Activated CD8-positive, alpha-beta T cell treated with anti-CD3 and anti-CD28 coated beads for 36 hours (primary cell): ENCODE measurements around the gene MRPL14. TPM values are rescaled to one million over a fixed set of nuclear protein-coding genes. Genes with fewer than 3 reads are reported as not detected.

Source experiments
- ATAC-seq: fragments of 200-7000 bp; cut with Tn5 transposase; one replicate; pipeline ENCODE4 v1.10.0; 2021; ENCODE audit warnings: mild to moderate bottlenecking, moderate library complexity
- CTCF ChIA-PET: fragments of 350-600 bp; sonication (Branson Sonifier 250); formaldehyde crosslinking; loops from one replicate; lab custom pipeline; 2021; ENCODE audit warnings: antibody characterized with exemption; lab: Charles Lee
- POLR2A ChIA-PET: fragments of 350-600 bp; sonication (Branson Sonifier 250); formaldehyde crosslinking; loops from one replicate; lab custom pipeline; 2021; ENCODE audit warnings: antibody characterized with exemption; lab: Charles Lee
- DNase-seq: peaks from one replicate; pipeline ENCODE4 v3.0.0-alpha.2; 2020
- H3K27ac Mint-ChIP-seq: one replicate; pipeline ENCODE4 v1.8.0; 2021; ENCODE audit warnings: mild to moderate bottlenecking, mixed read lengths
- H3K27me3 Mint-ChIP-seq: one replicate; pipeline ENCODE4 v1.8.0; 2021; ENCODE audit warnings: mixed read lengths
- H3K36me3 Mint-ChIP-seq: one replicate; pipeline ENCODE4 v1.8.0; 2021; ENCODE audit warnings: low read depth, mixed read lengths
- H3K4me1 Mint-ChIP-seq: one replicate; pipeline ENCODE4 v1.8.0; 2021; ENCODE audit warnings: low read depth, mixed read lengths
- H3K4me3 Mint-ChIP-seq: one replicate; pipeline ENCODE4 v1.8.0; 2021; ENCODE audit warnings: mild to moderate bottlenecking, moderate library complexity, mixed read lengths
- H3K9me3 Mint-ChIP-seq: one replicate; pipeline ENCODE4 v1.8.0; 2021; ENCODE audit warnings: mixed read lengths
- CTCF ChIP-seq: fragments of 200-600 bp; IDR thresholded peaks from one replicate; pipeline ENCODE4 v1.8.0; 2022; ENCODE audit warnings: antibody characterized with exemption, mild to moderate bottlenecking
- intact Hi-C: fragments of 100-400 bp; cut with micrococcal nuclease; formaldehyde crosslinking; loops from one replicate; pipeline ENCODE4 v1.10.0; 2022
- total RNA-seq, 2 experiments: library from RNA; stranded (reverse); gene quantifications; one replicate each; pipeline ENCODE4 v1.2.3, GENCODE V29; 2021

MRPL14 gene
- total RNA-seq, 2 experiments from 2014 or later: 42.8 to 44.3 TPM

- DNase-seq: no peak
- Mint-ChIP-seq H3K27me3 (no peaks in the 10 kb centered on the region), H3K4me1 (no peaks in the 10 kb centered on the region), H3K36me3 (peaks cover 13% of the 10 kb centered on the region), H3K27ac (no peak overlapping the region), H3K9me3 (no peaks in the 10 kb centered on the region), H3K4me3 (no peak overlapping the region)
- POLR2A ChIA-PET: interaction anchor here (0.6 kb wide), 2 partner anchors 82 to 129 kb away, joined by 3 to 4 read pairs; no protein-coding TSS in a partner anchor
- CTCF ChIA-PET: no interaction called here
- intact Hi-C loops: no loop called here
- ATAC-seq: no peak
- no peak for TF ChIP-seq CTCF
Observed at GRCh38 chr6:44142835-44143234, 15.6 kb upstream of the MRPL14 start.

GRCh38 chr6:44139351-44139743, 12.1 kb upstream of the MRPL14 start:
- CTCF ChIA-PET: interaction anchor here (0.7 kb wide), 1 partner anchor 33 kb away, joined by 3 read pairs; no protein-coding TSS in a partner anchor
- POLR2A ChIA-PET: no interaction called here
- intact Hi-C loops: no loop called here
- Mint-ChIP-seq H3K27me3 (no peaks in the 10 kb centered on the region), H3K4me3 (no peak overlapping the region), H3K36me3 (peaks cover 13% of the 10 kb centered on the region), H3K9me3 (no peaks in the 10 kb centered on the region), H3K4me1 (no peaks in the 10 kb centered on the region), H3K27ac (no peak overlapping the region)
- DNase-seq (no peak), ATAC-seq (no peak)
- no peak for TF ChIP-seq CTCF

GRCh38 chr6:44138717-44139350, 11.6 kb upstream of the MRPL14 start:
- CTCF ChIA-PET: interaction anchor here (0.7 to 2.0 kb wide), 3 partner anchors 12 to 34 kb away, joined by 3 to 6 read pairs (median 3); no protein-coding TSS in a partner anchor
- Mint-ChIP-seq H3K36me3 (peaks cover 13% of the 10 kb centered on the region), H3K4me3 (no peak overlapping the region), H3K9me3 (no peaks in the 10 kb centered on the region), H3K27ac (no peak overlapping the region), H3K27me3 (no peaks in the 10 kb centered on the region), H3K4me1 (no peaks in the 10 kb centered on the region)
- ATAC-seq (no peak), DNase-seq (no peak)
- POLR2A ChIA-PET: no interaction called here
- TF ChIP-seq CTCF: no peak
- intact Hi-C loops: no loop called here

- no peak for ATAC-seq
- no peak overlapping the region for H3K27ac Mint-ChIP-seq
Observed at GRCh38 chr6:44135875-44136274, 8.6 kb upstream of the MRPL14 start.

More at GRCh38 chr6:44135875-44136274, 8.6 kb upstream of the MRPL14 start:
- DNase-seq: no peak
- H3K36me3 Mint-ChIP-seq: peaks cover 8% of the 10 kb centered on the region
- no peak for TF ChIP-seq CTCF
- peaks cover 5% of the 10 kb centered on the region for H3K4me1 Mint-ChIP-seq
- ChIA-PET CTCF (no interaction called here), POLR2A (no interaction called here)
- no peaks in the 10 kb centered on the region for H3K27me3 Mint-ChIP-seq
- intact Hi-C loops: no loop called here
- H3K9me3 Mint-ChIP-seq: no peaks in the 10 kb centered on the region
- H3K4me3 Mint-ChIP-seq: no peak overlapping the region
